Measurements from ENCODE around the gene IL18RAP.

The IL18RAP gene

DNA sequence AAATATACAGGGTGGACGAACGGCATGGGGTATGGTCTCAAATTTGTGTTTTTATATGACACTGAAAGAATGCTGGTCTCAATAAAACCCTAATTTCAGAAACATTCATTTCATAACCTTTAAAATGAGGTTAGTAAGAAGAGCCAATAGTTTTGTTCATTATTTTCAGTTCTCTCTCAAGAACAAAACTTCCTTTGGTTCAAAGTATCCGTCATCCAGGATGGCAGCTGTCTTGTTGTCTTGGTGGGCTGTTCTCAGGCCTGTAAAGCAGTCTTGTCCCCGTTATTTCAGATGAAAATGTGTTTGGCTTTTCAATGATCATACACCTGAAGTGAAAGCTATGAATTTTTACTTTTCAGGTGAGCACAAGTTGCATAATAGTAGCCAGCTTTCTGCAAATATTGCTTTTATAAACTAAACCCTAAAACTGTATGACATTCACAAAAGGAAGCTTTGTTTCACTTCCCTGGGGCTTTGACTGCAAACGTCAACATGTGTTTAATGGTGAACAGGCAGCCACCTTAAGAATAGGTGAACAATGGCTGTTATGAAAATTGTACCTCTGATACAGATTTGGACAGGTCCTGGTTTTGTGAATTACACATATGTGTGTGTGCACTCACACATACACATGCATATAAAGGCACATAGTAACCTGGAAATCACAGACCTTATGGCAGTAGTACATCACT, 2.6 kb downstream of the IL18RAP start:
- no peak for DNase-seq

- no peak for DNase-seq
These were observed 4.3 kb downstream of the IL18RAP start for GRCh38 chr2:102427249-102427648.

DNA sequence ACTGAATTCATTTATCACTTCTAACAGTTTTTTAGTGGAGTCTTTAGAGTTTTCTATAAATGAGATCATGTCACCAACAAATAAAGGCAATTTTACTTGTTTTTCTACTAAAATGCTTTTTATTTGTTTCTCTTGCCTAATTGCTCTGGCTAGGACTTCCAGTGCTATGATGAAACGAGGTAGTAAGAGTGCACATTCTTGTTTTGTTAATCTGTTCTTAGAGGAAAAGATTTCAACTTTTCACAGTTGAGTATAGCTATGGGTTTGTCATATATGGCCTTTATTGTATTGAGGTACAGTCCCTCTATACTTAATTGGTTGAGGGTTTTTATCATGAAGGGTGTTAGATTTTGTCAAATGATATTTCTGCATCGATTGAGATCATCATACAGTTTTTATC, 5.6 kb downstream of the IL18RAP start:
- DNase-seq: no peak

- no peak for DNase-seq
These were observed 9.4 kb downstream of the IL18RAP start for GRCh38 chr2:102432386-102432785.

GRCh38 chr2:102433973-102434654, 11.2 kb downstream of the IL18RAP start:
- no peak for DNase-seq

DNA sequence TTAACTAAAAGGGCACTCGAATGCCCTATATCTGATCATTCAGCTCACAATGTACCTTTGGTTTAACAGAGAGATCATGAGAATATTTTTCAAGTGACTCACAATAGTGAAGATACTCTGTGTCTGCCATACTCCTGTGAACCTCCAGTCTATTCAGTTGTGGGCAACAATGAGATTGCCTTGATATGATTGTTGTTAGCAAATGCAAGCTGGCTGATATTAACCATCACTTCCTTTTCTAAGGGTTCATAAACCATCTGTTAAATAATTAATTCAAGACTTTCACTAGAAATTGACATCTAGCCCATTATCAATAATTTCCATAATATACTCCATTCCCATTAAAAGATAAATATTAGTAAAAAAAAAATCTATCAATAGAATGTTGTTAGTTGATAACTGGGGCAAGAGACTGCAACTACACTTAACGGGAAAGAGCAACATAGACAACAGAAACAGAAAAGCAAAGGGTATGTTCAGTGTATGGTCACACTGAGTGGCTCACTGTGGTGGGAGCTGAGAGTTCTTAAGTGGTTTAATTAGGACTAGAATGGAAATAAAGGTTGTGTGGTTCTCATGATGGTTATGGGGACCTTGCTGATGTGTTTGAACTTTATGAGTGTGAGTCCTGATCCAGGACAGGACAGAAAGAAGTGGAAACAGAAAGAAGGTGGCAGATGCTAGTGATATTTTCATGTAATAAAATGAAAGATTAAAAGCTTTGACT, 11.9 kb downstream of the IL18RAP start:
- DNase-seq: no peak

DNA sequence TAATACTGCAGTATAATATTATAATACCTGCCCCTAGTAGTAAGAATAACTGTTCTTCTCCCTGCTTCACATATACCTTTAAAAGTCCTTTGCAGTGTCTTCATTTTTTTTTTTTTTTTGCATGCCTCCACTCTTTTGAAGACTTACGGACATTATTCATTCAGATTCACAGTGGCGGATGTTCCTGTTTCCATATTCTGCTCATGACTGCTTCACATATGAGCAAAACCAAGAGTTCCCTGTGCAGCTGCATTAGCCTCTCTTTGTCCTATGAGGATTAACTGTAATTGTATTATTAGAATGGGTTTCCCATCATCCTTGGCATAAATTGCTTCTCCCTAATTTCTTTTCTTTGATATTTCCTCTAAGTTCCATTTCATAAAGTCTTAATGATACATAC, 12.8 kb downstream of the IL18RAP start:
- no peak for DNase-seq

GRCh38 chr2:102436323-102436722, 13.4 kb downstream of the IL18RAP start:
- no peak for DNase-seq

- DNase-seq: no peak
These were observed 14.2 kb downstream of the IL18RAP start for GRCh38 chr2:102437122-102437521.

GRCh38 chr2:102438111-102438510, 15.2 kb downstream of the IL18RAP start:
- DNase-seq: no peak

DNA sequence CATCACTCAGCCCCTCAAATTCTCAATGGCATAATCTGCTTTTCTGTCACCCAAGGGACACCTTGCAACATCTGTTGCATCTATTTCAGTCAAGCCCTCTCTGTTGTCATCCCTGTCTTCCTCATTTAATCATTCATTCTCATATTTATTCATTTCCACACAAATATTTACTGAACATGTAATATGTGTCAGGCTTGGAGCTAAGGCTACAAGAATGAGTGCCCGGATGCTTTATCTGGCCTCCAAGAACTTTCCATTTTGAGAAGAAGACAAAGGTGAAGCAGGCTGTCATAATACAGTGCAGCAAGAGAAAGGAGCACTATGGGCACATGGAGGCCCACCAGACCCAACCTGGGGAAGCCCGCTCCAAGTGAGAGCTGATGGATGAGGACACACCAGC, 15.6 kb downstream of the IL18RAP start:
- DNase-seq: no peak

DNA sequence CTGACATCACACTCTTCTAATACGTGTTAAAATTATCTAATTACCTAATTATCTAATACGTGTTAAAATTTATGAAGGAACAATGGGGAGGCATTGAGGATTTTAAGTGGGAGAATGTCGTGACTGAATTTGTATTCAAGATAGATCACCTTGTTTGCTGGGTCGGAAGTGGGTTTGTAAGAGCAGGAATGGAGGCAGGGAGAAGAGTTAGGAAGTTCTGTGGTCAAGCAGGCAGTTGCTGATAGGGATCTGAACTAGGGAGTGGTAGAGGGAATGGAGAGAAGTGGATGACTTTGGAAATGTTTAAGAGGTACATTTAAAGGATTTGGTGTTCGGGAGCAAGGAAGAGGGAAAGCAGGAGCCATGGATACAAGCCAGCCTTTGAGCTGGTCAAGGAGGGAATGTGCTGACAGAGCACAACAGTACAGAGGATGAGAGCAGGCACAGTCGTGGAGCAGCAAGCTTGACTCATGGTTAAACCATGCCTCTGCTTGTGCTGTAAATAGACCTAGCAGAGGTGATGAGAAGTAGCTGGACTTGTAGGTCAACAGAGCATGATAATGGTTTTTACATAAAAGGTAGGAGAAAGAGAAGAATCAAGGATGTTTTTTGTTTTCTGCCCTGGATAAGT, 16.2 kb downstream of the IL18RAP start:
- DNase-seq: no peak

DNA sequence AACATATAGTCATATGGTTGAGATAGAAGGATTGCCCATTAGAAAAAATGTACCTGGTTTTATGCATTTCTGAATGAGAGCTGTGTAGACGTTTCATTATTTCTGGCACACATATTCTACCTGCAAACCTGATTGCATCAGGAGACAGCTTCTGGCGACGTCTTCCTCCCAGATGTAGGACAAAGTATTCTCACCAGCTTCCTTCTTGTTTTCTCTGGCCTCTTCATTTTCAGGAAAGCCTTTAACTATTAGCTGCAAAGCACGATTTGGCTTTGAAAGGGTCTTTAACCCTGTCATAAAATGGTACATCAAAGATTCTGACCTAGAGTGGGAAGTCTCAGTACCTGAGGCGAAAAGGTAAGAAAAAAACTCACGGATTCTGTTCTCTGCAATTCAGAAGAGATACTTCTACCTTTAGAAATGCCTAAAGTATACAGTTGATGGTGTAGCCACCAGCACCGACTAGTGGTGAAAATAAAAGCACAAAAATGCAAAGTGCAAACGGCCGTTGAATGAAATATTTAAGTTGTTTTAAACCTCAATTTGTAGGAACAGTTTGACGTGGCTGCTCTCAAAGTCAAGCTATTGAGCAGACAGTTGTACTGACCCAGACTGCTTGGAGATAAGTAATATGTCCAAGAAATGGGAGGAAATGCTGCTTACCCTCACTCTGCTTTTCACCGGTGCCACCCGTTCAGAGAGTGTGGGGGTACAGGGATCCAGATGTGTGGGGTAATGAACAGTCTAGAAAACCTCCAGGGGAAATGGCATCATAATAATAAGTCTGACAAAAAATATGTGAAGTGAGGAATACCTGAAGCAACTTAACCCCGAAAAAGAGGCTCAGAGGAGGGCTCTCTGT, 20.2 kb downstream of the IL18RAP start:
- no peak for DNase-seq

- DNase-seq: no peak
These were observed 21.3 kb downstream of the IL18RAP start for GRCh38 chr2:102444233-102444632.

DNA sequence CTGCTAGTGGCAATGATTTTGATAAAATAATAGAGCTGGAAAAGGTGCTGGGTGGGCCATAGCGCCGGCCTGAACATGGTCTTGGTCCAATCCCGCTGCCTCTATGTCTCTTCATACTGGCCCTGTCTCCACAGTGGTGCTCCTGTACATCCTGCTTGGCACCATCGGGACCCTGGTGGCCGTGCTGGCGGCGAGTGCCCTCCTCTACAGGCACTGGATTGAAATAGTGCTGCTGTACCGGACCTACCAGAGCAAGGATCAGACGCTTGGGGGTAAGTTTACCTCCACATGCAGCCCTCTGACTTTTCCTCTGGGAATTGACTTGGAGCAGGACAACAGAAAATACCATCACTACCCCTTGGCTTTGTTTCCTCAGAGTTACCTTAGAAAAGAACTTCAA, 24.0 kb downstream of the IL18RAP start:
- no peak for DNase-seq

GRCh38 chr2:102449370-102449974, 26.5 kb downstream of the IL18RAP start:
- no peak for DNase-seq

DNA sequence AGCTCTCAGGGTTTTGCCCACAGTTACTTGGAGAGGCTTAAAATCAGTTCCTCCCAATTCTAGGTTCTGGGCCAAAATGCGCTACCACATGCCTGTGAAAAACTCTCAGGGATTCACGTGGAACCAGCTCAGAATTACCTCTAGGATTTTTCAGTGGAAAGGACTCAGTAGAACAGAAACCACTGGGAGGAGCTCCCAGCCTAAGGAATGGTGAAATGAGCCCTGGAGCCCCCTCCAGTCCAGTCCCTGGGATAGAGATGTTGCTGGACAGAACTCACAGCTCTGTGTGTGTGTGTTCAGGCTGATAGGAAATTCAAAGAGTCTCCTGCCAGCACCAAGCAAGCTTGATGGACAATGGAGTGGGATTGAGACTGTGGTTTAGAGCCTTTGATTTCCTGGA, 29.0 kb downstream of the IL18RAP start:
- DNase-seq: no peak

- no peak for DNase-seq
These were observed 30.5 kb downstream of the IL18RAP start for GRCh38 chr2:102453501-102453900.

- no peak for DNase-seq
These were observed 32.2 kb downstream of the IL18RAP start for GRCh38 chr2:102455061-102455670.

- DNase-seq: no peak
These were observed 37.5 kb downstream of the IL18RAP start for GRCh38 chr2:102460467-102460866.

- no peak for DNase-seq
These were observed 38.2 kb downstream of the IL18RAP start for GRCh38 chr2:102461188-102461587.

GRCh38 chr2:102463160-102463559, 40.2 kb downstream of the IL18RAP start:
- DNase-seq: no peak
